ENCODE data around the gene CANT1. TPM values are rescaled to one million over a fixed set of nuclear protein-coding genes. Genes with fewer than 3 reads are reported as not detected.

The CANT1 gene
- total and polyA plus RNA-seq, 4 donors: 6.2 to 20.0 (median 16.4) TPM

- Histone ChIP-seq H3K4me3 (ENCODE audit: low read depth in 1 of 3, low read length in 3 of 3) (no peak overlapping the region), H3K27ac (ENCODE audit: low read depth in 1 of 2, low read length in 2 of 2) (no peak overlapping the region)
- no peak for DNase-seq (ENCODE audit: low spot score)
These were observed 41.7 kb upstream of the CANT1 start for GRCh38 chr17:79051306-79051705.

GRCh38 chr17:79050551-79050950 is 41.0 kb upstream of the CANT1 start:
- H3K9ac ChIP-seq (ENCODE audit: low read depth in 1 of 2, low read length in 2 of 2): no peak overlapping the region
- 82% methylated on average over 6 of the region's 6 CpGs for WGBS
- no peaks in the 10 kb centered on the region for H3K4me1 ChIP-seq (ENCODE audit: control insufficient read depth in 4 of 4, insufficient read depth in 4 of 4, low read length in 3 of 4)
- H3K4me3 ChIP-seq (ENCODE audit: low read depth in 1 of 3, low read length in 3 of 3): no peak overlapping the region
- no peaks in the 10 kb centered on the region for H3K36me3 ChIP-seq (ENCODE audit: control insufficient read depth in 4 of 4, insufficient read depth in 3 of 4, low read depth in 1 of 4, low read length in 3 of 4)
- no peak for DNase-seq (ENCODE audit: low spot score)
- peaks cover 0 to 8% (median 2%) of the 10 kb centered on the region in 4 donors for H3K9me3 ChIP-seq (ENCODE audit: control insufficient read depth in 4 of 4, low read length in 3 of 4)
- no peak for TF ChIP-seq ATF3 (IDR thresholded peaks at IDR 0.05)
- TF ChIP-seq MAX (IDR thresholded peaks at IDR 0.05): no peak
- TF ChIP-seq RXRA (IDR thresholded peaks at IDR 0.05): no peak
- no peak for TF ChIP-seq FOXA1 (IDR thresholded peaks at IDR 0.05)
- no peak for TF ChIP-seq SP1 (IDR thresholded peaks at IDR 0.05)
- no peak for TF ChIP-seq HNF4A (conservative IDR thresholded peaks at IDR 0.05)
- TF ChIP-seq CTCF (IDR thresholded peaks at IDR 0.05; ENCODE audit: low read depth, low read length, missing input control): no peak
- no peak for TF ChIP-seq EGR1 (IDR thresholded peaks at IDR 0.05; ENCODE audit: low read depth in 2 of 2)
- TF ChIP-seq JUND (IDR thresholded peaks at IDR 0.05): no peak
- no peak for TF ChIP-seq ZBTB33 (IDR thresholded peaks at IDR 0.05)
- TF ChIP-seq HNF4G (IDR thresholded peaks at IDR 0.05): no peak
- peaks cover 0 to 1% (median 0%) of the 10 kb centered on the region in 4 donors for H3K27me3 ChIP-seq (ENCODE audit: control insufficient read depth in 4 of 4, insufficient read depth in 4 of 4, low read length in 3 of 4)
- no peak overlapping the region for H3K27ac ChIP-seq (ENCODE audit: low read depth in 1 of 2, low read length in 2 of 2)

More at GRCh38 chr17:79051306-79051705, 41.7 kb upstream of the CANT1 start:
- Histone ChIP-seq H3K9me3 (ENCODE audit: control insufficient read depth in 4 of 4, low read length in 3 of 4) (peaks cover 0 to 8% (median 2%) of the 10 kb centered on the region in 4 donors), H3K9ac (ENCODE audit: low read depth in 1 of 2, low read length in 2 of 2) (no peak overlapping the region), H3K36me3 (ENCODE audit: control insufficient read depth in 4 of 4, insufficient read depth in 3 of 4, low read depth in 1 of 4, low read length in 3 of 4) (no peaks in the 10 kb centered on the region), H3K27me3 (ENCODE audit: control insufficient read depth in 4 of 4, insufficient read depth in 4 of 4, low read length in 3 of 4) (no peaks in the 10 kb centered on the region), H3K4me1 (ENCODE audit: control insufficient read depth in 4 of 4, insufficient read depth in 4 of 4, low read length in 3 of 4) (no peaks in the 10 kb centered on the region)
- WGBS: 81% methylated on average over 6 of the region's 6 CpGs
- TF ChIP-seq JUND (IDR thresholded peaks at IDR 0.05) (no peak), FOXA1 (IDR thresholded peaks at IDR 0.05) (no peak), RXRA (IDR thresholded peaks at IDR 0.05) (no peak), SP1 (IDR thresholded peaks at IDR 0.05) (no peak), MAX (IDR thresholded peaks at IDR 0.05) (no peak), HNF4A (conservative IDR thresholded peaks at IDR 0.05) (no peak), ZBTB33 (IDR thresholded peaks at IDR 0.05) (no peak), EGR1 (IDR thresholded peaks at IDR 0.05; ENCODE audit: low read depth in 2 of 2) (no peak), HNF4G (IDR thresholded peaks at IDR 0.05) (no peak), TAF1 (conservative IDR thresholded peaks at IDR 0.05) (no peak), NR2F2 (IDR thresholded peaks at IDR 0.05) (no peak), CTCF (IDR thresholded peaks at IDR 0.05; ENCODE audit: low read depth, low read length, missing input control) (no peak), YY1 (IDR thresholded peaks at IDR 0.05) (no peak), ATF3 (IDR thresholded peaks at IDR 0.05) (no peak), FOXA2 (IDR thresholded peaks at IDR 0.05) (no peak)

Measured in liver (tissue), 9 donors.